ENCODE data around the gene PROCA1. TPM values are rescaled to one million over a fixed set of nuclear protein-coding genes. Genes with fewer than 3 reads are reported as not detected.

PROCA1 gene
- total RNA-seq, 1 donor from 2014 or later = 0.99 TPM

DNA sequence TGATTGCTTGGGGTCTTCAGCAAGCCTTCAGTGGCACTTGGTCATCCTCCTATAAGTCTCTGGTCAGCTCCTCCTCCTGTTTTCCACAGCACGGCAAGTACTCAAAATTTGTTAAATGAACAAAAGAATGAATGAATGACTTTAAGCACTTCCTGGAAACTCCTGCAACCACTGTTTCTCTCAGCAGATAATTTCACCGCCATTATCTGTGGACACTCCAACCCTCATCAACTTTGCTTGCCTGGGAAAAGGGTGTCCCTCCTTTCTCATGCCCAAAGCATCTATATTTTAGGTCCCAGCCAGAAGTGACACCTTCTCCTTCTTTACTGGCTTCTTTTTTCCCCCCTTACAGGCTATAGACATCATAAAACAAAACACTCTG, 4.4 kb downstream of the PROCA1 start:
- no peak for DNase-seq

GRCh38 chr17:28706471-28707338, 5.0 kb downstream of the PROCA1 start:
- DNase-seq = no peak

DNA sequence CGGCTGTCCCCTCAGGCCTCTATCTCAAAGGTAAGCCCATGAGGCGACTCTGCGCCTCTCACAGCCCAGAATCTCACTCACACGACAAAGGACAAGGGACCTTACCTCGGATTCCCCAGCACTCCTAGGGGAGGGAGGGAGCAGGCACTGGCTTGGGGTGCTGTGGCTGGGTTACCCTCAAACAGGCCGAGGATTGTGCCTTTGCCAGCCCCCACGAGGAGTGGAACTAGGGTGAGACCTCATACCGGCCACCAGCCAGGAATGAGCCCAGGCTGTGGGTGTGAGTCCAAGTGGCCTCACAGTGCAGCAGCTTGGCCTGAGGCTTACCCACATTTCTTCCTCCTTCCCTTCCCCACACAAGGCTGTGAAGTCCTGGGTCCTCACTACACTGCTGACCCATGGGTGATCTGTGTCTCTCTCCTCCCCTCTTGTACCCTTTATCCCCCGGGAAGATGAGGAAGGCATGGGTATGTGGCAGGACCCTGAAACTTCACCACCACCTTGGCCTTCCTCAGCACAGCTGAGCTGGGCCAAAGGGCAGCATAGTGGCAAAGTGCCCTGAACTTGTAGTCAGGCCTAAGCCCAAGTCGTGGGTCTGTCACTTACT, 5.9 kb downstream of the PROCA1 start:
- no peak for DNase-seq

- no peak for DNase-seq
These were observed 6.5 kb downstream of the PROCA1 start for GRCh38 chr17:28705074-28705659.

- DNase-seq = no peak
These were observed 7.3 kb downstream of the PROCA1 start for GRCh38 chr17:28704219-28704858.

DNA sequence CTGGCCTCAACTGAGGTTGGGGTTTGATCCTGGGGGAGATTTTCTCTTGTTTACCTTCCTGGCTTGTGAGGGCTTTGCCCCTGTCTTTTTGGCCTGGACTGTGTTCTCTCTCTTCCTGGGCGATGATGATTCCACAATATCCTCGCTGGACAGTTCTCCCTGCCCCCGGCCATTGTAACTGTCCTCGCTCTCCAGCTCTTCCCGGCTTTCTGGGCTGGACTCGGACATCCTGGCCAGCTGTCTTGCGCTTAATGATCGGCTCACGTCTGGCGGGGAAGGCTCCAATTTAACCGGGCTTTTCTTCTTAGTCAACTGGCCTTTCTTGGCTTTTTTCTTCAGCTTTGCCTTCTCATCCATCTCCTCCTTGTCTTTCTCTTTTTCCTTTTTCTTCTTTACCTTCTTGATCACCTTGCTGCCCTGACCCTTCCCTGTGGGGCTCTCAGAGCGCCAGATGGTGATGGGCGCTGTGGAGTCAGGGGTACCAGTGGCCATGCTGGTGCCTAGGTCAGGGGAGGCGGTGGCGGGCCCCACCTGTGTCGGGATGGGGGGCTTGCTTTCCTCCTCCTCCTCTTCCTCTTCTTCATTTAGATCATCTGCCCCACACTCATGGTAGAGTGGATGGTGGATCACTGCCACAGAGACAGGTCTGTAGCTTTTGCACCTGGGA, 8.0 kb downstream of the PROCA1 start:
- DNase-seq = no peak

GRCh38 chr17:28702752-28703150, 8.9 kb downstream of the PROCA1 start:
- no peak for DNase-seq

- no peak for DNase-seq
These were observed 9.5 kb downstream of the PROCA1 start for GRCh38 chr17:28702026-28702751.

- DNase-seq = no peak
These were observed 10.7 kb downstream of the PROCA1 start for GRCh38 chr17:28700830-28701492.

DNA sequence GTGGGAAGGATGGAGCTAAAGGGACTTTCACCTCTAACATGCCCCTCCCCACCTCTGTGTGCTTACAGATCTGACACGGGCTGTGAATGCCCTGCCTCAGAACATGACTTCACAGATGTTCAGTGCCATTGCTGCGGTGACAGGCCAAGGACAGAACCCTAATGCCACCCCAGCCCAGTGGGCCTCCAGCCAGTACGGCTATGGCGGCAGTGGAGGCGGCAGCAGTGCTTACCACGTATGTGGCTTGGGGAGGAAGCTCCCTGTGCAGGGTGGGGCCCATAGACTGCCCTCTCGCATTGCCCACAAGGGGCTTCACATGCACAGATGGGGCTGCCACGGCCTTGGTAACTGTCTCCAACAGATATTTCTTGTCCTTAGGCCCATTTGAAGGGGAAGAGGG, 11.4 kb downstream of the PROCA1 start:
- no peak for DNase-seq

DNA sequence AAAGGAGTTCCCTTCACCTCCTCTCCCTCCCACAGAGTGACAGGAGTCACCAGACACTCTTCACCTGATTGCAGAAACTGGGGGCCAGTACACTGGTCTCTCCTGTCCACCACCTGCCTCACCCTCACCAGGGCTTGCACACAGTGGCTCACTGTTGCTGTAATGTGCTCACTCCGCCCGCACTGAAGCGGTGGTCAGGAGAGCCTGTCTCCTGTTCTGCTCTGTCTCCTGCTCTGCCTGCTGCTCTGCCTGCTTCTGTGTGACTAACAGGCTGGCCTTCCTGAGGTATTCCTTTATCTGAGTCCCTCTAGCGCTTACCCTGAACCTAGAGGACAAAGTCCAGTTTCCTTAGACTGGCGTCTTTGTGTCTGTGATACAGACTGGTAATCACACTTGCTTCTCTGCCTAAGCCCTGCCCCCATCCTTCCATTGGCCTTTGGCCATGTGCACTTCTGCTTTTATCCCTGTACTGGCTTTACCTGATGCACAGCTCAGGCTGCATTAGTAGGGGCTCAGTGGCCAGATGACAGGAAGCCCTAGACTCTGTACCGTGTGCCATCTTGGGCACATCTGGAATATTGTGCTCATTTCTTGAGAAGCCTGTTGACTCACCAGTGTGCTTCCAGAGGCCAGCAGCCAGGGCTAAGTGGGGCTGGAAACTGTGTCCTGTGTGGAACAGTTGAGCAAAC, 13.3 kb downstream of the PROCA1 start:
- DNase-seq = no peak

GRCh38 chr17:28693869-28694268, 17.8 kb downstream of the PROCA1 start:
- no peak for DNase-seq

- DNase-seq = no peak
These were observed 22.7 kb downstream of the PROCA1 start for GRCh38 chr17:28689011-28689410.

DNA sequence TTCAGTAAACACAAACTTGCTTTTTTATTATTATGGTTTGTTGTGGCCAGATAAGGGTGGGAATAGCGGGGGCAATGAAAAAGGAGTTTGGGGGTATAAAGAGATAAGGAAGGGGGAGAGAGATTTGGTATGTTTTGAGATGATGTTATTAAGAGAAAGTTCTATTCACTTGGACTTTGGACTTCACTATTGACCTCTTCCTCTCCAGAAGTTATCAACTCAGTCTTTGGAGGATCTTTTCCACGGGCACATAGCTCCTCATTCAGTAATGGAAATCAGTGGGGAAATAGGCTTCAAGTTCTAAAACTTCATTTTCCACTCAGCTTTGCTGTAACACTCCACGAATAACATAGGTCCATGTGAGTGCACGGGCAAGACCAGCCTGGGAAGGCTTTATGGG, 23.2 kb downstream of the PROCA1 start:
- no peak for DNase-seq

- DNase-seq = no peak
These were observed 25.4 kb downstream of the PROCA1 start for GRCh38 chr17:28686296-28686695.

DNA sequence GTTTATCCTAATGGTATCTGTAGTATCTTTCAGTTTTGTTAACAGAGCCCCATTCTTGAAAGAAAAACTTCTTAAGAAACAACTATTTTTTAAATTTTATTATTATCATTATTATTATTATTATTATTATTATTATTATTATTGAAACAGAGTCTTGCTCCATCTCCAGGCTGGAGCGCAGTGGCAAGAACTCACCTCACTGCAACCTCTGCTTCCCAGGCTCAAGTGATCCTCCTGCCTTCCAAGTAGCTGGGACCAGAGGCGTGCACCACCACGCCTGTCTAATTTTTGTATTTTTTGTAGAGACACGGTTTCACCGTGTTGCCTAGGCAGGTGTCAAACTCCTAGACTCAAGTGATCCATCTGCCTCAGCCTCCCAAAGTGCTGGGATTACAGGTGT, 26.3 kb downstream of the PROCA1 start:
- no peak for DNase-seq

- peak; percentile 8 for DNase-seq
These were observed 26.7 kb downstream of the PROCA1 start for GRCh38 chr17:28684963-28685362.

GRCh38 chr17:28682655-28683054, 29.0 kb downstream of the PROCA1 start:
- DNase-seq = no peak

- DNase-seq = no peak
These were observed 35.7 kb downstream of the PROCA1 start for GRCh38 chr17:28675980-28676379.

DNA sequence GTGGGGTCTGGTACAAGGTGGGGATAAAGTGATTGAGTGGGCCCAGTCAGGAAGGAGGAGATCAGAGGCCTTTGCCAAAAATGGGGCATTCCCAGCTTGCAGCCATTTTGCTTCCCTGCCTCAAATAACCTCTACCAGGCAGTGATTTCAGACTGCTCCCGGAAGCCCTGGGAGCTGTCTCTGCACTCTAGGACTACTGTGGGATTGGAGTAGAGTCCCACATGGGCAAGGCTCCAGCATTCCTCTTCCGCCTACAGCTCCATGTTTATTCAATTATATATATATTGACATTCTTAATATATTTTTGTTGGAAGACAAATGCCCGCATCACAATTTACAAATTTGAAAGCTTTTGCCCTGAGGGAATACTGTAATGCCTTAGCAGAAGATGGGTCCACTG, 36.2 kb downstream of the PROCA1 start:
- peak; percentile 24 for DNase-seq

- no peak for DNase-seq
These were observed 41.8 kb downstream of the PROCA1 start for GRCh38 chr17:28669918-28670317.

Data from skin of body (tissue), 2 donors.